ENCODE data around the gene VPS8.

Gene VPS8

DNA sequence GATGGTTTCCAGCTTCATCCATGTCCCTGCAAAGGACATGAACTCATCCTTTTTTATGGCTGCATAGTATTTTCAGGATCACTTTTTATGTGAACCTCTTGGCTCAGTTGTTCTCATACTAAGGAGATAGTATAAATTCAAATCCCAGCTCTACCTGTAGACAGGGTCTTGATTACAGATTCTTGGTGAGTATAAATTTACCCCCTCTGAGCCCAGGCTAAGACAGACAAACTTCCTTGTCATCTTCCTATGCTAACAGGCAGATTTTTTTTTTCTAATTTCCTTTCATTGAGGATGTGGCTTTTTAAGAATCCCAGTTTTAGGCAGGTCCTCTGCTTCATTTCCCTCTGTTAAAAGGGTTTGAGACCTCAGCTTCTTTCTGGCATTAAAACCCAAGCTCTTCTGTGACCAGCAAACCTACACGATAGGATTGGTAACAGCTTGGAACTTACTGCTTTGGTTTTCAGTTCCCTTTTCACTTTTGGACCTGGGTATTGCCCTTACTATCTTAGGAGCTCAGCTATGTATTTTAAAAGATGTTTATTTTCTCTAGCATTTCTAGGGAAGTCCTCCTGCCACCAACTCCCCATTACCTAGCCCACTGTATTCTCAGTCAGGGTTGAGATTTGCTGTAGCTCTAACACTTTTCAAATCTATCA is 72.5 kb downstream of the VPS8 start:
- TF ChIP-seq, protein P1, sequence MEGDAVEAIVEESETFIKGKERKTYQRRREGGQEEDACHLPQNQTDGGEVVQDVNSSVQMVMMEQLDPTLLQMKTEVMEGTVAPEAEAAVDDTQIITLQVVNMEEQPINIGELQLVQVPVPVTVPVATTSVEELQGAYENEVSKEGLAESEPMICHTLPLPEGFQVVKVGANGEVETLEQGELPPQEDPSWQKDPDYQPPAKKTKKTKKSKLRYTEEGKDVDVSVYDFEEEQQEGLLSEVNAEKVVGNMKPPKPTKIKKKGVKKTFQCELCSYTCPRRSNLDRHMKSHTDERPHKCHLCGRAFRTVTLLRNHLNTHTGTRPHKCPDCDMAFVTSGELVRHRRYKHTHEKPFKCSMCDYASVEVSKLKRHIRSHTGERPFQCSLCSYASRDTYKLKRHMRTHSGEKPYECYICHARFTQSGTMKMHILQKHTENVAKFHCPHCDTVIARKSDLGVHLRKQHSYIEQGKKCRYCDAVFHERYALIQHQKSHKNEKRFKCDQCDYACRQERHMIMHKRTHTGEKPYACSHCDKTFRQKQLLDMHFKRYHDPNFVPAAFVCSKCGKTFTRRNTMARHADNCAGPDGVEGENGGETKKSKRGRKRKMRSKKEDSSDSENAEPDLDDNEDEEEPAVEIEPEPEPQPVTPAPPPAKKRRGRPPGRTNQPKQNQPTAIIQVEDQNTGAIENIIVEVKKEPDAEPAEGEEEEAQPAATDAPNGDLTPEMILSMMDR (IDR thresholded peaks at IDR 0.05; ENCODE audit: low read depth, low read length, missing control alignments), result no peak
- in situ Hi-C loops (cut with HindIII; ENCODE audit: low sequenced_read_pairs), result no loop called here
- H3K4me3 ChIP-seq (ENCODE audit: low read depth, low read length), result no peak overlapping the region
- no peak for DNase-seq (ENCODE audit: low read depth)

- in situ Hi-C loops (cut with HindIII; ENCODE audit: low sequenced_read_pairs), result no loop called here
These were observed 73.1 kb downstream of the VPS8 start for GRCh38 chr3:184885112-184885511.

DNA sequence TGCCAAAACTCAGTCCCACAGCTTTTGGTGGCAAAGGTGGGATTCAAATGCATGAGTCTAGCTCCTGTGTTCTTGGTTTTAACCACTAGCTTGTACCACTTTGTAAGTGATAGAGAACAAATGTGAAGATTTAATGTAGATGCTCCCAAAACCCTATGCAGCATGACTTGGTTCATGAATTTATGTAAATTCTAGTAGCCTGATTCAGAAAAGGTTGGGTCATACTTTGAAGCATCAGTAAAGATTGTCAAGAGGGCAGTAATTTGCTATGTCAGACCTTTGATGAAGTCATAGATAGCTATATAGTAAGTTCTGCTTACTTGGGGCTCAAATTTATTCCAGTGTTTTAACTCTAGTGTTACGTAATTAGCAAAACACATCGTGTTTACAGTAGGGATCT is 75.6 kb downstream of the VPS8 start:
- in situ Hi-C loops (cut with HindIII; ENCODE audit: low sequenced_read_pairs), result no loop called here
- no peak for DNase-seq (ENCODE audit: low read depth)
- TF ChIP-seq, protein P1 (IDR thresholded peaks at IDR 0.05; ENCODE audit: low read depth, low read length, missing control alignments), result no peak
- H3K4me3 ChIP-seq (ENCODE audit: low read depth, low read length), result no peak overlapping the region

More at GRCh38 chr3:184885112-184885511, 73.1 kb downstream of the VPS8 start:
- TF ChIP-seq, protein P1 (IDR thresholded peaks at IDR 0.05; ENCODE audit: low read depth, low read length, missing control alignments), result no peak
- no peak for DNase-seq (ENCODE audit: low read depth)
- H3K4me3 ChIP-seq (ENCODE audit: low read depth, low read length), result no peak overlapping the region

GRCh38 chr3:184889312-184889904 is 77.4 kb downstream of the VPS8 start:
- no peak for DNase-seq (ENCODE audit: low read depth)
- TF ChIP-seq, protein P1 (IDR thresholded peaks at IDR 0.05; ENCODE audit: low read depth, low read length, missing control alignments), result no peak
- H3K4me3 ChIP-seq (ENCODE audit: low read depth, low read length), result no peak overlapping the region
- in situ Hi-C loops (cut with HindIII; ENCODE audit: low sequenced_read_pairs), result no loop called here

DNA sequence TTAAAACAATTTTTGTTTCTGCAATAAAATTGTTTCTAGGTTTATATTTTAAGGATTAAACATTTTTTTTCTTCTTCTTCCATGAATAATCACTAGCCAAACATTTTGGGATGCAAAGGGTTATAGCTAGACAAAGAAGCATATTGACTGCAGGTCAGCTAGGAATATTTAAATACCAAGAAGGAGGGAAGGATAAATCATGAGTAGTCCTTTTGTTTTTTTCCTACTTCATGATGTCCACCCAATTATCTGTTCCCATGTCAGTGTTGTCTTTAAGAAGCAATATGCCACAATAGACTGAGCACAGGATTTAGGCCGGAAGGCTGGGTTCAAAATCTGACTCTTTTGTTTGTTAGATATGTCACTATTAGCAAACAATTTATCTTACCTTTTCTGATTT is 82.1 kb downstream of the VPS8 start:
- no peak overlapping the region for H3K4me3 ChIP-seq (ENCODE audit: low read depth, low read length)
- TF ChIP-seq, protein P1 (IDR thresholded peaks at IDR 0.05; ENCODE audit: low read depth, low read length, missing control alignments), result no peak
- in situ Hi-C loops (cut with HindIII; ENCODE audit: low sequenced_read_pairs), result no loop called here
- DNase-seq (ENCODE audit: low read depth), result no peak

DNA sequence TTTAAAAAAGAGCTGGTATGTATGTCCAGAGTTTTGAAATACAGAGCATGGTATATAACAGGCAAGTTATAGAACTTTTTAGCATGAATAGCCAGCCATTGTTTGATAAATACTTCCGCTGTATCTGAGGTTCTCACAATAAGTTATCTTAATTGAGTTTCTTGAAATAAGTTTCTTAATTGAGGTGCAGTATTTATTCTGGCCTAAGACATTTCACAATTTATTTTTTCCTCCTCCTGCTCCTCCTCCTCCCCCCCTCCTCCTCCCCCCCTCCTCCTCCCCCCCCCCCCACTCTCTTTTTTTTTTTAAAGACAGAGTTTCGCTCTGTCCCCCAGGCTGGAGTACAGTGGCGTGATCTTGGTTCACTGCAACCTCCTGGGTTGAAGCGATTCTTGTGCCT is 83.4 kb downstream of the VPS8 start:
- in situ Hi-C loops (cut with HindIII; ENCODE audit: low sequenced_read_pairs), result no loop called here
- DNase-seq (ENCODE audit: low read depth), result no peak
- TF ChIP-seq, protein P1 (IDR thresholded peaks at IDR 0.05; ENCODE audit: low read depth, low read length, missing control alignments), result no peak
- no peak overlapping the region for H3K4me3 ChIP-seq (ENCODE audit: low read depth, low read length)
